CD4-positive, alpha-beta T cell treated with Interleukin-15 for 4 hours (primary cell): ENCODE data around the gene DNAJB8.

Experiments
- DNase-seq: peaks from one replicate; pipeline ENCODE4 v3.0.0-alpha.2; 2020; ENCODE audit warnings: low spot score

The DNAJB8 gene

GRCh38 chr3:128466840-128467541 lies at the start of gene DNAJB8:
Gene DNAJB8, minus strand, starts transcription at chr3:128466890. Its CDS starts 3,645 bp downstream, at chr3:128463245.
- DNase-seq, result no peak

DNA sequence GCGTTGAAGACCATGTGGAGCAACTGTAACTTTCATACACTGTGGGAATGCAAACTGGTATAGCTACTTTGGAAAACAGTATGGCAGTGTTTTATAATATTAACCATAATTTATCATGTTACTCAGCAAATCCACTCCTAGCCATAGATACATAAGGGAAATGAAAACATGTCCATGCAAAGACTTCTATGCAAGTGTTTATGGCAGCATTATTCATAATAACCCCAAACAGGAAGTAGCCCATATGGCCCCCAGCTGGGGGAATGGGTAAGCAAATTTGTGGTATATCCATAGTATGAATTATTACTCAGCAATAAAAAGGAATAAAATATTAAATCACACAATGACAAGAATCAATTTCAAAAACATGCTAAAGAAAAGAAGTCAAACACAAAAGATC lies 49.3 kb upstream of the DNAJB8 start:
- no peak for DNase-seq

DNA sequence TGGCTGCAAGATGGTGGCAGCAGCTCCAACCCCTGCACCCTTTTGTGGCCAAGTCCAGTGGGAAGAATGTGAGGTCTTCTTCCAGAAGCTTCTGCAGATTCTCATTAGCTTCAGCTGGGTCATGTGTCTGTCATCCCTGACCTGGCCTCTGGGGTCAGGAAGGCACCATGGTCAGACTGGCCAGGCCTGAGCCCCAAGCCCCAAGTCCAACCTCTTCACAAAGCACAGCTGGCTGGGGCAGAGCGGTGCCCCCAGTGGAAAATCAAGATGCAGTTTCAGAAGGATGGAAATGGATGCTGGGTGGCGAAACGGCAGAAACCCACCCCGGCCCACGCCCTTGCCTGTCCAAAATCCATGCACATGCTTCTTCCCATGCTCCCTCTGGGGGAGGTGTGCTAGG lies 42.2 kb upstream of the DNAJB8 start:
- no peak for DNase-seq

DNA sequence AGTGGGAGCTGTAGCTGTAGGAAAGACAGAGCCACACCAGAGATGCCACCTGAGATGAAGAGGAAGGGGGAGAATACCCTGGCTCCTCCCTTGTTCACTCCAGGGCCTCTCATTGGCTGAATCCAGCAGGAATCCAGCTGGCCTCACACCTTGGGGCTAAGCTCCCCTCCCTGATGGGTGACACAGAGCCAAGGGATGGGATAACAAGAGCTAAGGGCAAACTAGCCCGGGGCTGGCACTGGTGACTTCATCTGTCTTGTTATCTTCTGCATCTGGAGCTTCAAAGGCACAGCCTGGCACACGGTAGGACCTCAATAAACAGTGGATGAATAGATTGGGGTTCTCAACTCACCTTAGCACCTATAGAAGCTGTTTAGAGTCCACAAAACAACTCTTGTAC lies 40.1 kb upstream of the DNAJB8 start:
- no peak for DNase-seq

DNA sequence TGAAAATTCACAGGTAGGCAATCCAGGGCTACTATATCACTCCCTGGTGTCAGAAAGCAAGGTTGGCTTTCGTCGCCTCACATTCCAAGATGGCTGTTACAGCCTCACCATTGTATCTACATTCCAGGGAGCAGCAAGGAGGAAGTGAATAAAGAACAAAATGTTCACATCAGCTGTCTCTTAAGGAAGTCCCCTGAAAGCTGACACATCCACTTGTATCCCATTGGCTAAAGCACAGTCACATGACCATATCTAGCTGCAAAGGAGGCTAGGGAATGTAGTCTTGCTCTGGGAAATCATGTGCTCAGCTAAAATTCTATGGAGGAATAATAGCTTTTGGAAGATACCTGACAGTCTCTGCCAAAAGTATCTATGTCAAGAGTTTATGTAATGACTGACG lies 39.1 kb upstream of the DNAJB8 start:
- no peak for DNase-seq

- DNase-seq, result no peak
Observed at GRCh38 chr3:128504963-128505730, 38.5 kb upstream of the DNAJB8 start.

DNA sequence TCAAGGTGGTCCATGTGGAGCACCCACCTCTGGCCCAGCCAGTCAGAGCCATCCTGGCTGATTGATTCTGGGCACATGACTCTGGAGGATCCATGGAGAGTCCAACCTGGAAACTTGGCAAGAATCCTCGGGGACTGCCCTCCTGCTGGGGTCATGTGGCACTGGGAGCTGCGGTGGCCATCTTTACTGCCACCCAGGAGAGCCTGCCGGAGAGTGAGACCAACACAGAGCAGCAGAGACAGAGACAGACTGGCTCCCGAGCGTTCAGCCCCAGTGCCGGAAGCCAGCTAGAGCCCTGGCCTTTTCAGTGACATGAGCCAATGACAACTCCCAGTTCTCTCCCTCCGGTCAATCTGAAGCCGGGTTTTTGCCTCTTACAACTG lies 37.8 kb upstream of the DNAJB8 start:
- no peak for DNase-seq

DNA sequence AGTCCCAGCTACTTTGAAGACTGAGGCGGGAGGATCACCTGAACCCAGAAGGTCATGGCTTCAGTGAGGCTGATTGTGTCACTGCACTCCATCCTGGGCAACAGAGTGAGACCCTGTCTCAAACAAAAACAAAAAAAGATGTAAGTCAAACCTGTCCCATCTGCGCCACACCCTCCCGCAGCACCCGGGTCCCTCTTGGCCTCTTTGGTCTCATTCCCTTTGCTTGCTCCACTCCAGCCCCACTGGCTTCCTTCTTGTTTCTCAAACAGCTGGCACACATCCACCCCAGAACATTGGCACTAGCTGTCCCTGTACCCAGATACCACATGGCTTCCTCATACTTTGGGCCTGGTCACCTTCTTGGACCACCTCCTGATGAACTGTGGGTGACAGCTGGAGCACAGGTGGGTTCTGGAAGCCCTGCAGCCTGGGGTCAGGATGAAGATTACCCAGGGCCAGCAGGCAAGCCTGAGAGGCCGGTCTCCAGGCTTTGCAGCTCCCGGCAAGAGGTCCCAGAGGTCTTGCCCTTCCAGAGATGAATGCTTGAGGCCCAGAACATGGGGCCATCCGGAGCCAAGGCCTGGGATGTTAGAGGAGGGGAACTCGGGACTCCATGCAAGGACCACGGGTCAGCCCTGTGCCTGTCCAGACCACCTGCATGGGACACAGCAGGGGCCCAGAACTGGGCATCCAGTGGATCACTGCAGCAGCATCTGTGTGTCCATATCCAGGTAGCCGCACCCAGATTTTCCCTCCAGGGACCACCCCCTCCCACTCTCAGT lies 37.3 kb upstream of the DNAJB8 start:
- DNase-seq, result no peak

GRCh38 chr3:128503164-128503651 lies 36.5 kb upstream of the DNAJB8 start:
- no peak for DNase-seq

DNA sequence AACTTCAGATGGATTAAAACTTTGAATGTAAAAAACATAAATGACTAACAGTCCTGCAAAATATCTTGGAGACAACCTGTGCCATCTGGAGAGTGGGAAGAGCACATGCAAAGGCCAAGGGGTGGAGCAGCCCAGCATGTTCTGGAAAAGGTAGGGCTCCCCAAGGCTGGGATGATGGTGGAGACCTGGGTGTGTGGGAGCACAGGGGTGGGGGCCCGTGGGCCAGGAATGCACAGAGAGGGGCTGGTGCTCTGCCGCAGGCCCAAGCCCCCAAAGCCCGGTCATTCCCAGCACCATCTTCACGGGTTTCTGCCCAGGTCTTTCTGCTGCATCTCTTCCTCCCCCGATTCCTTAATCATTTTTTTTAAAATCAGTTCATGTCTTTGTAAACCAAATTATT lies 36.0 kb upstream of the DNAJB8 start:
- no peak for DNase-seq

GRCh38 chr3:128501431-128501830 lies 34.7 kb upstream of the DNAJB8 start:
- no peak for DNase-seq

DNA sequence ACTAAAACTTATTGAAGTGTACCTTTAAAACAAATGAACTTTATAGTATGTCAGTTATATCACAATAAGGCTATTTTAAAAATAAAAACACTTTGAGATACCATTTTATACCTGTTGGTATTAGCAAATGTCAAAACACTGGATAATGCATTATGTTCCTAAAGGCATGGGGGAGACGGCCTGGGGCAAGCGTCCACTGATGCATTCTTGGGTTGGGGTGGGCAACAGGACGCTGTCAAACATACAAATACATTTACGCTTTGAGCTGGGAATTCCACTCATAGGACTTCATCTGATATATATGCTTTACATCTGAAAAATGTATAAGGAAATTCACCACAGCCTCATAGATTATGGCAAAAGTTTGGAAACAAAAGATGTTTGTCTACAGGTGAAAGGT lies 33.9 kb upstream of the DNAJB8 start:
- no peak for DNase-seq

DNA sequence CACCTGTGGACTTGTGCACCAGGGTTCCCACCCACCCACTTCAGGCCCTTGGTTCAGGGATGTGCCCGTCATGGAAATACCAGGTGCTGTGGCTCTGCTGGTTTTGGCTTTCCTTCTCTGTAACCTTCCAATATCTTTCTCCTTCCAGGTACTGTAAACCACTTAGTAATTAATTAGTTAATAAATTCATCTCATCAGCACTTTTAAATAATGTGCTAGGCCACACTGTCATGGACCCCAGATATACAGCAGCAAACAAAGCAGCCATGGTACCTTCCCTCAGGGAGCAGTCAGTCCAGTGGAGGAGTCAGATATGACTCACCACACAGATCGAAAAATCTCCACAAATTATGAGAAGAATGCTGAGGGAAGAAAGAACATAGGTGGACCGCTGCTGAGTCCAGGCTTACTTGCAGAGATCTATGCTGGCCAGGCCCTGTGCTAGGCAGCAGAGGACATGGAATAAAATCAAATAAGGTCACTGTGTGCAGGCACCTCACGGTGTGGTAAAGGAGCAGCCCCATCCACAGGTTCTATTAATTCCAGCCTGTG lies 33.1 kb upstream of the DNAJB8 start:
- DNase-seq, result no peak

DNA sequence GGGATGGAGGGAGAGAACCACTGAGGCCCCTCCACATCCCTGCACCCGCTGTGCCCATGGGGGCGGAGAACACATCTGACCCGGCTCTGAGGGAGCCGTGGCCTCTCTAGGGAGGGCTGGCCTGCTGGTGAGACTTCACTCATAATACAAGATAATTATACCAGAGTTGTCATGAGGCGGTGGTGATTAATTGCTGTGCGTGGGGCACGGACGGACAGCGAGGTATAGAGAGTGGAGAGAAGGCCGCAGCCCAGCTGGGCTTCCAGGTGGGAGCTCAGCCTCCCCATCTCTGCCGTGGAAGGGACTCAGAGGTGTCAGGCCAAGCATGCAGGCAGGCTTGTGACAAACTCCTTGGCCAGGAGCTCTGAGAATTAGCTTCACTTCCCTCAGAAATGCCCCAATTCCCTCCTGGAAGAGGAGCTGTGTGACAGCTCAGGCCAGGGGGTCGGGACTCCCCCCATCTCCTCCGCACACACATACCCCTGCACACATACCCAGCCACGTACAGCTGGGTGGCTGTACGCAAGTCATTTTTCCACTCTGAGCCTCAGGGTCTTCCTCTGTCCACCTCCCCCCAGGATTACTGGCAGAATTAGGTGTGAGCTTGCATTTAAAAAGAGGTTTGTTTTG lies 32.3 kb upstream of the DNAJB8 start:
- DNase-seq, result no peak

DNA sequence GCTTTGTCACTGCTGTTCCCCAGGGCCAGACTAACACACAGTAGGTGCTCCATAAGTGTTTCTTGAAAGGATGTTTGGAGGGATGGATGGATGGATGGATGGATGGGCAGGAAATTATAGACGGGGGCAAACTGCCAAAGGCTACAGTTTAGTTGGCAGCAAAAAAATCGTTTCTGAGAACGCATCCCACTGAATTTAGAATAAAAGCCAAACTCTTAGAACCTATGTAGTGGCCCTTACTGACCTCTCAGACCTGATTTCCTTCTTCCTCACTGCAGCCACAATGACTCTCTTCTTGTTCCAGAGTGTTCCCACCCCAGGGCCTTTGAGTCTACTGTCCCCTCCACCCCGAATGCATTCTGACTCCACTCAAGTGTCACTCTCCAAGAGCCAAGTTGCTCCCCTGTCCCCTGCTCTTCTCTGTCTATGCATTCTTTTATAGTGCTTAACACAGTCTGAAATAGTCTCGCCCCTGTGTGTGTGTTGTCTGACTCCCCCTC lies 31.5 kb upstream of the DNAJB8 start:
- no peak for DNase-seq

GRCh38 chr3:128497305-128498126 lies 30.8 kb upstream of the DNAJB8 start:
- peak; percentile 40 for DNase-seq

- DNase-seq, result no peak
Observed at GRCh38 chr3:128496602-128497304, 30.1 kb upstream of the DNAJB8 start.

GRCh38 chr3:128496019-128496601 lies 29.4 kb upstream of the DNAJB8 start:
- DNase-seq, result no peak

- no peak for DNase-seq
Observed at GRCh38 chr3:128495435-128495970, 28.8 kb upstream of the DNAJB8 start.

DNA sequence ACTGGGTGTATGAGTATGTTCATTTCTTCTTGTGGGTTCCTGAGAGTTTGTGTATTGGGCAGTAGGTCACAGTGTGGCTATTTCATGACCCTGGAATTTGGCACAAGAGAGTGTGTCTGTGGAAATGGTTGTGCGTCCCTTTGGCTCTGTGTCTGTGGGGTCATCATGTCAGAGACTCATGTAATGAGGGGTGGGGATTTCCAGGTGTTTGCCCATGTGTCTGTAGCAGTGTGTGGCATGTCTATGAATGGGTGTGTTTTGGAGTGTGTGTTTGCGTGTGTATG lies 27.6 kb upstream of the DNAJB8 start:
- no peak for DNase-seq
